ENCODE results near the gene SLC7A14.

GRCh38 chr3:170496026-170496867 lies 89.6 kb downstream of the SLC7A14 start:
- TF ChIP-seq CTCF (conservative IDR thresholded peaks at IDR 0.05; ENCODE audit: low read depth, low read length) = no peak
- TF ChIP-seq CHD1 (IDR thresholded peaks at IDR 0.05; ENCODE audit: low read depth, low read length) = no peak
- no peak for TF ChIP-seq POLR2A (IDR thresholded peaks at IDR 0.05; ENCODE audit: low read depth, low read length)
- no peak for TF ChIP-seq RAD21 (IDR thresholded peaks at IDR 0.05; ENCODE audit: low read length)
- no peak for TF ChIP-seq RCOR1 (IDR thresholded peaks at IDR 0.05; ENCODE audit: insufficient replicate concordance, low read length)
- TF ChIP-seq USF2 (IDR thresholded peaks at IDR 0.05; ENCODE audit: low read depth, low read length) = no peak
- TF ChIP-seq MXI1 (IDR thresholded peaks at IDR 0.05; ENCODE audit: borderline replicate concordance, low read depth, low read length) = no peak
- no peak for TF ChIP-seq SMC3 (IDR thresholded peaks at IDR 0.05; ENCODE audit: low read depth, low read length)
- no peak for TF ChIP-seq RFX5 (IDR thresholded peaks at IDR 0.05; ENCODE audit: low read depth, low read length)
- no peak for TF ChIP-seq ELK1 (IDR thresholded peaks at IDR 0.05; ENCODE audit: borderline replicate concordance, low read depth, low read length)
- TF ChIP-seq BHLHE40 (IDR thresholded peaks at IDR 0.05; ENCODE audit: low read depth, low read length) = no peak
- TF ChIP-seq MAFK (IDR thresholded peaks at IDR 0.05; ENCODE audit: low read depth, low read length) = no peak
- no peak for TF ChIP-seq FOS (IDR thresholded peaks at IDR 0.05; ENCODE audit: low read depth, low read length)
- no peak for TF ChIP-seq NFE2L2 (IDR thresholded peaks at IDR 0.05; ENCODE audit: low read depth, low read length)

All from IMR-90 (cell line).